Keratinocyte (primary cell): ENCODE measurements around the gene SLC6A3. TPM values are rescaled to one million over a fixed set of nuclear protein-coding genes. Genes with fewer than 3 reads are reported as not detected.
"Not testable (repeated sequence)": the region's sequence is repeated elsewhere in the genome, so short reads cannot be mapped to it uniquely, and the experiment has no call there.

ENCODE experiments used
- DNase-seq: peaks from one replicate; pipeline ENCODE4 v3.0.0-alpha.2; 2011; ENCODE audit warnings: low read depth, missing footprints, low spot score
- FAIRE-seq: peaks from 2 replicates; lab custom pipeline; 2011; peaks lifted over from hg19 to GRCh38; lab: Jason Lieb, UNC
- H2AFZ ChIP-seq: 2 replicates; pipeline ENCODE4 v1.6.0; 2012; ENCODE audit warnings: low read length, control low read depth, inconsistent platforms; ENCODE audit not compliant: control insufficient read depth
- H3K27ac ChIP-seq: 2 replicates; pipeline ENCODE4 v1.5.1; 2011; ENCODE audit warnings: low read length; ENCODE audit not compliant: control insufficient read depth, insufficient read depth
- H3K27me3 ChIP-seq: 3 replicates; pipeline ENCODE4 v1.6.0; 2011; ENCODE audit warnings: low read length; ENCODE audit not compliant: control insufficient read depth, insufficient read depth; ENCODE audit errors: extremely low read depth
- H3K36me3 ChIP-seq, 2 experiments: 2 replicates in 1 of 2; 3 replicates in 1 of 2; pipeline ENCODE4 v1.5.1; 2011; ENCODE audit warnings: low read length in 2 of 2, mild to moderate bottlenecking in 1 of 2; ENCODE audit not compliant: control insufficient read depth in 2 of 2, insufficient read depth in 2 of 2; ENCODE audit errors: extremely low read depth in 1 of 2
- H3K4me1 ChIP-seq: 3 replicates; pipeline ENCODE4 v1.5.1; 2011; ENCODE audit warnings: low read length; ENCODE audit not compliant: control insufficient read depth, insufficient read depth; ENCODE audit errors: extremely low read depth
- H3K4me2 ChIP-seq: 3 replicates; pipeline ENCODE4 v1.6.0; 2011; ENCODE audit warnings: low read depth, low read length; ENCODE audit not compliant: control insufficient read depth, insufficient read depth; ENCODE audit errors: extremely low read depth
- H3K4me3 ChIP-seq, 3 experiments: fragments of 200-600 bp in 1 of 3; sonication (generic) in 1 of 3; 2 replicates in 2 of 3; 3 replicates in 1 of 3; pipeline ENCODE4 v1.5.1; 2011 to 2016; ENCODE audit warnings: low read length in 3 of 3, mild to moderate bottlenecking in 3 of 3, control low read depth in 2 of 3, inconsistent platforms in 1 of 3, low read depth in 1 of 3, mixed read lengths in 1 of 3, mixed run types in 1 of 3, moderate library complexity in 1 of 3; ENCODE audit not compliant: control insufficient read depth in 2 of 3, insufficient read depth in 2 of 3; ENCODE audit errors: extremely low read depth in 1 of 3
- H3K79me2 ChIP-seq: 2 replicates; pipeline ENCODE4 v1.6.0; 2012; ENCODE audit warnings: low read length; ENCODE audit not compliant: control insufficient read depth, insufficient read depth
- H3K9ac ChIP-seq: 3 replicates; pipeline ENCODE4 v1.6.0; 2011; ENCODE audit warnings: low read length; ENCODE audit not compliant: control insufficient read depth, insufficient read depth; ENCODE audit errors: extremely low read depth
- H3K9me1 ChIP-seq: 3 replicates; pipeline ENCODE4 v1.6.0; 2011; ENCODE audit warnings: low read length; ENCODE audit not compliant: control insufficient read depth, insufficient read depth; ENCODE audit errors: extremely low read depth
- H3K9me3 ChIP-seq: 2 replicates; pipeline ENCODE4 v1.5.1; 2012; ENCODE audit warnings: low read depth, low read length; ENCODE audit not compliant: control insufficient read depth
- H4K20me1 ChIP-seq: 3 replicates; pipeline ENCODE4 v1.6.0; 2011; ENCODE audit warnings: low read length; ENCODE audit not compliant: control insufficient read depth, insufficient read depth; ENCODE audit errors: extremely low read depth
- EZH2 ChIP-seq: IDR thresholded peaks from one replicate; pipeline ENCODE4 v1.6.1; 2012; ENCODE audit warnings: inconsistent platforms, mild to moderate bottlenecking, low read length, moderate library complexity
- dilution Hi-C: fragments of 300-500 bp; cut with MboI; formaldehyde crosslinking; loops from one replicate; pipeline ENCODE4 v1.7.0; 2020; ENCODE audit warnings: low sequenced_read_pairs; ENCODE audit not compliant: extremely low pct_ligation_motif_present
- polyA plus RNA-seq, 5 experiments: library from polyadenylated mRNA; depleted of rRNA in 3 of 5; stranded (reverse) in 3 of 5; stranded (forward) in 1 of 5; unstranded in 1 of 5; fragments of >200 nt; gene quantifications; 1 replicate in 1 of 5; 2 replicates in 3 of 5; 3 replicates in 1 of 5; pipeline versions ENCODE4 v1.2.1 to v1.2.3, GENCODE V29; 2011 to 2012; ENCODE audit warnings: missing spikeins in 2 of 5, low read depth in 1 of 5, low replicate concordance in 1 of 5
- TF ChIP-seq, protein P1 (sequence below), 3 experiments: IDR thresholded peaks in 1 of 3; conservative IDR thresholded peaks in 1 of 3; optimal IDR thresholded peaks in 1 of 3; 2 replicates in 2 of 3; 3 replicates in 1 of 3; pipeline versions ENCODE3 to v1.5.1; 2011; ENCODE audit warnings: low read length in 3 of 3, mild to moderate bottlenecking in 3 of 3, moderate library complexity in 2 of 3, control low read depth in 1 of 3, inconsistent platforms in 1 of 3; ENCODE audit not compliant: insufficient read depth in 2 of 3; ENCODE audit errors: extremely low read depth in 1 of 3

Gene SLC6A3
- polyA plus RNA-seq, 1 donor (not counting 4 experiments of a cell fraction or from before 2014, with no cell fraction given) = 0.03 TPM

DNA sequence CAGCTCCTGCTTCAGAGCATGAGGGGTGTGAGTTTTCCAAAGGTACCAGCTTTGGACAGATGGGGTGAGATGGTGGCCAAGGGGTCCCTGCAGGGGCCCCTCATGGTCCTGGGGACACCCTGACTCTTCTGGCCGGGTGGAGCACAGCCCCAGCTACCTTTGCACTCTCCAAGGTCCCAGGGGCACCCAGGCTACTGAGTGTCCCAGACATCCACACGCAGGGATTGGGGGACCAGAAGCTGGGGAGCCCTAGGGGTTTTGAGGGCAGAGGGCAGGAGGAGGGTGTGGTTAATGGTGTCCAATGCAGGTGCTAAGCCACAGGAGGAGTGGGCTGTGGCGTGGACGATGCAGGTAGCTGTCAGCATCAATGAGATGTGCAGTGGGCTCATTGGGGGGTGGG is 84.4 kb downstream of the SLC6A3 start:
- no peaks in the 10 kb centered on the region for H3K9me1 ChIP-seq
- DNase-seq (no peak), FAIRE-seq (no peak)
- dilution Hi-C loops = no loop called here
- peaks cover 18% of the 10 kb centered on the region for H3K27me3 ChIP-seq
- H3K4me1 ChIP-seq = no peaks in the 10 kb centered on the region
- no peak overlapping the region for H3K4me2 ChIP-seq
- TF ChIP-seq EZH2 = no peak
- TF ChIP-seq, protein P1, sequence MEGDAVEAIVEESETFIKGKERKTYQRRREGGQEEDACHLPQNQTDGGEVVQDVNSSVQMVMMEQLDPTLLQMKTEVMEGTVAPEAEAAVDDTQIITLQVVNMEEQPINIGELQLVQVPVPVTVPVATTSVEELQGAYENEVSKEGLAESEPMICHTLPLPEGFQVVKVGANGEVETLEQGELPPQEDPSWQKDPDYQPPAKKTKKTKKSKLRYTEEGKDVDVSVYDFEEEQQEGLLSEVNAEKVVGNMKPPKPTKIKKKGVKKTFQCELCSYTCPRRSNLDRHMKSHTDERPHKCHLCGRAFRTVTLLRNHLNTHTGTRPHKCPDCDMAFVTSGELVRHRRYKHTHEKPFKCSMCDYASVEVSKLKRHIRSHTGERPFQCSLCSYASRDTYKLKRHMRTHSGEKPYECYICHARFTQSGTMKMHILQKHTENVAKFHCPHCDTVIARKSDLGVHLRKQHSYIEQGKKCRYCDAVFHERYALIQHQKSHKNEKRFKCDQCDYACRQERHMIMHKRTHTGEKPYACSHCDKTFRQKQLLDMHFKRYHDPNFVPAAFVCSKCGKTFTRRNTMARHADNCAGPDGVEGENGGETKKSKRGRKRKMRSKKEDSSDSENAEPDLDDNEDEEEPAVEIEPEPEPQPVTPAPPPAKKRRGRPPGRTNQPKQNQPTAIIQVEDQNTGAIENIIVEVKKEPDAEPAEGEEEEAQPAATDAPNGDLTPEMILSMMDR (optimal IDR thresholded peaks at IDR 0.05 in 1 of 3, IDR thresholded peaks at IDR 0.05 in 1 of 3, conservative IDR thresholded peaks at IDR 0.05 in 1 of 3; ENCODE audit: extremely low read depth in 1 of 3, insufficient read depth in 2 of 3, low read length in 3 of 3) = no peak
- H3K4me3 ChIP-seq = no peak overlapping the region
- H3K9me3 ChIP-seq = no peaks in the 10 kb centered on the region
- no peak overlapping the region for H3K9ac ChIP-seq
- H2AFZ ChIP-seq = no peak overlapping the region
- H4K20me1 ChIP-seq = no peaks in the 10 kb centered on the region
- H3K36me3 ChIP-seq = no peaks in the 10 kb centered on the region
- H3K27ac ChIP-seq = no peak overlapping the region
- H3K79me2 ChIP-seq = no peaks in the 10 kb centered on the region

DNA sequence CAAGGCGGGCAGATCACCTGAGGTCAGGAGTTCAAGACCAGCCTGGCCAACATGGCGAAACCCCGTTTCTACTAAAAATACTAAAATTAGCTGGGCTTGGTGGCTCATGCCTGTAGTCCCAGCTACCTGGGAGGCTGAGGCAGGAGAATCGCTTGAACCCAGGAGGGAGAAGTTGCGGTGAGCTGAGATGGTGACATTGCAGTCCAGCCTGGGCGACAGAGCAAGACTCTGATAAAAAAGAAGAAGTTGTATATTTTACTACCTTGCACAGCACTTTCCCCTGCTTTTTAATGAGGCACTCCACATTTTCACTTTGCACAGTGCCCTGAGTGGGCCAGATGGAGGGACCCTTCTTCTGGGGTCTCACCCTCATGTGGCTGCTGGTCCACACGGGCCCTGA is 84.9 kb downstream of the SLC6A3 start:
- H3K9ac ChIP-seq, H3K4me3 ChIP-seq, H3K27ac ChIP-seq, H2AFZ ChIP-seq, H3K9me3 ChIP-seq, H3K36me3 ChIP-seq, H3K4me2 ChIP-seq, H4K20me1 ChIP-seq, FAIRE-seq, H3K4me1 ChIP-seq, H3K79me2 ChIP-seq, dilution Hi-C loops, DNase-seq, H3K9me1 ChIP-seq: not testable (repeated sequence)
- H3K27me3 ChIP-seq = peaks cover 18% of the 10 kb centered on the region

DNA sequence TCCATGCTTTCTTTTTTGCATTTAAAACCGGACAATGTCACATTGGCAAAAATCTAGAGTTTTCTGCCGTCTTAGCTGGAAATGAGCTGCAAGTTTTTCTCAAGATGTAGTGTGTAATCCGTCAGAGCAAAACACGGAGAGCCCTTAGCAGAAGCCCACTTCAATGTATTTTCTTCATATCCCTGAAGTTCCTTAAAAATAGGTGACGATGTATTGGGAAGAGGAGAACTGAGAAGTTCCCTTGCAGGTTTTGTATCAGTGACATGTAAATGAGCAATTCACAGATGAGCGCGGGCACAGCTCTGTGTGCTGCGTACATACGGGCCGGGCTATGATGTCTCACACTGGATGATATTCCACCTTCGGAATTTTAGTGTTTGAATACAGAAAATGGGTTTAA is 85.5 kb downstream of the SLC6A3 start:
- H3K9ac ChIP-seq = no peak overlapping the region
- dilution Hi-C loops = no loop called here
- no peaks in the 10 kb centered on the region for H3K79me2 ChIP-seq
- H3K4me2 ChIP-seq = no peak overlapping the region
- H4K20me1 ChIP-seq = no peaks in the 10 kb centered on the region
- peaks cover 18% of the 10 kb centered on the region for H3K27me3 ChIP-seq
- TF ChIP-seq, protein P1 (optimal IDR thresholded peaks at IDR 0.05 in 1 of 3, IDR thresholded peaks at IDR 0.05 in 1 of 3, conservative IDR thresholded peaks at IDR 0.05 in 1 of 3; ENCODE audit: extremely low read depth in 1 of 3, insufficient read depth in 2 of 3, low read length in 3 of 3) = no peak
- TF ChIP-seq EZH2 = no peak
- H3K9me1 ChIP-seq = no peaks in the 10 kb centered on the region
- no peak overlapping the region for H3K4me3 ChIP-seq
- no peak for FAIRE-seq
- no peaks in the 10 kb centered on the region for H3K36me3 ChIP-seq
- H2AFZ ChIP-seq = no peak overlapping the region
- H3K9me3 ChIP-seq = no peaks in the 10 kb centered on the region
- DNase-seq = no peak
- H3K4me1 ChIP-seq = no peaks in the 10 kb centered on the region
- H3K27ac ChIP-seq = no peak overlapping the region
